H54 (cell line): Measurements from ENCODE around the gene CHRDL2.
"Not testable (repeated sequence)": the region's sequence is repeated elsewhere in the genome, so short reads cannot be mapped to it uniquely, and the experiment has no call there.

Source experiments
- DNase-seq: peaks from one replicate; pipeline ENCODE4 v3.0.0; 2011; ENCODE audit warnings: low spot score, mixed read lengths; ENCODE audit not compliant: insufficient read length
- FAIRE-seq: peaks from 3 replicates; lab custom pipeline; 2011; peaks lifted over from hg19 to GRCh38; lab: Jason Lieb, UNC
- POLR2A ChIP-seq: IDR thresholded peaks from 2 replicates; pipeline ENCODE4 v1.6.1; 2011; ENCODE audit warnings: low read depth, mild to moderate bottlenecking, low read length

CHRDL2 gene

DNA sequence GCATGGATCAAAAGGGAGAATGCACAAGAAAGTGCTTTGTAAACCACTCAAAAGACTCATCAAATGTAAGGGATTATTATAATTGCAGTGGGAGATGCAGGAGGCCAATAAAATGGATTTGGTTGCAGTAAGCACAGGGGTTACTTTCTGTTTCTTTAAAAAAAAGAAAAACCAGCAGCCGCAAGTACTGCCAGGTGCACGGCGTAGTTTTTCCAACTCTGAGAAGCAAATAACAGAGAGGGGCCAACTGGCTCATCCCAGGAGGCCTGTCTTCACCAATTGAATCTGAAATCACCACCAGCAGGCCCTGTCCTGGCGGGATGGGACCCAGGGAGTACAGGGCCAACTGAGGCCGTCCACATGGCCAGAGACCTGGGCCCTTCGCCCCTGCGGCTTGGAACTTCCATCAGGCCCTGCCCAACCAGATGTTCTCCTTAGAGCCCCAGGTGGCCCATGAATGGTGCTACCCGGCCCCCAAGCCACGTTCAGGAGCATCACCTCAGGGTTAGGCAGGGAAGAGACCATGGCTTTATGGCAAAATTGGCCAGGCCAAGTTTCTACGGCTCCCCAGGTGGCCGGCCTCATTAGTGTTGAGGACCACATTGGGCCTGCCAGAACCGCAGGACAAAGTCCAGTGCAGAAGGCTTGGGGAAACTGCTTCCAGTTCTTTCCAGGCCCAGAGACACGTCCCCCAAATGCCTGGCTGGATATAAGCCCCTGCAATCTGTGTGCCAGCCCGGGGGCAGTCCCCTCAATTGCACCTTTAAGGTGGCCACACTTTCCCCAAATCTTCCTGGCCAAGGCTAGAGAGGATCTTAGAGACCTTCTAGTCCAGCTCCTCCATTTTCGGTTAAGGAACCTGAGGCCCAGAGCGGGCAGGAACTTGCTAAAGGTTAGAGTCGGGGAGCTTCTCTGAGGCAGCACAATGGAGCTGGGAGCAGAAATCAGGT lies 61.7 kb downstream of the CHRDL2 start:
- TF ChIP-seq POLR2A: no peak
- FAIRE-seq (no peak), DNase-seq (no peak)

GRCh38 chr11:74663315-74663714 lies 67.9 kb downstream of the CHRDL2 start:
- TF ChIP-seq POLR2A: no peak
- FAIRE-seq (no peak), DNase-seq (no peak)

GRCh38 chr11:74662487-74663103 lies 68.6 kb downstream of the CHRDL2 start:
- FAIRE-seq: no peak
- no peak for TF ChIP-seq POLR2A
- DNase-seq: no peak

GRCh38 chr11:74659124-74659523 lies 72.1 kb downstream of the CHRDL2 start:
- not testable (repeated sequence) for FAIRE-seq, DNase-seq

- no peak for FAIRE-seq
- DNase-seq: no peak
- no peak for TF ChIP-seq POLR2A
Observed at GRCh38 chr11:74654976-74655375, 76.2 kb downstream of the CHRDL2 start.

- TF ChIP-seq POLR2A: no peak
- DNase-seq (no peak), FAIRE-seq (no peak)
Observed at GRCh38 chr11:74650498-74650897, 80.7 kb downstream of the CHRDL2 start.

DNA sequence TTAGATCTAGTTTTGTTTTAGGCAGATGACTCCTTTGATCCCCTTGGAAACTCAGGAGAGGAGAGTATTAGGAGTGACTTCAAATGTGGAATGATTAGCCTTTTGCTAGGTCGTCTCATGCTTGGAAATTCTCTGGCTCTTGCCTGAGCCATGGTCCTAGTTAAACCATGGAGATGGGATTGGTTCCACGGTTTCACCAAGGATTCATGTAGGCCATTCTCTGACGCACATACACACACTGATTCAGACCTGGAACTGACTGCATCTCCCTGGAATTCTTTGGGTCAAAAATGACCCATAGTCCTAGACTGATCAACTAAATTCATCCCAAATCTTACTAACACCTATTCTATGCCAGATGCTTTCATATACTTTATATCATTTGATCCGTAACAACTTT lies 82.3 kb downstream of the CHRDL2 start:
- DNase-seq (no peak), FAIRE-seq (no peak)
- no peak for TF ChIP-seq POLR2A

DNA sequence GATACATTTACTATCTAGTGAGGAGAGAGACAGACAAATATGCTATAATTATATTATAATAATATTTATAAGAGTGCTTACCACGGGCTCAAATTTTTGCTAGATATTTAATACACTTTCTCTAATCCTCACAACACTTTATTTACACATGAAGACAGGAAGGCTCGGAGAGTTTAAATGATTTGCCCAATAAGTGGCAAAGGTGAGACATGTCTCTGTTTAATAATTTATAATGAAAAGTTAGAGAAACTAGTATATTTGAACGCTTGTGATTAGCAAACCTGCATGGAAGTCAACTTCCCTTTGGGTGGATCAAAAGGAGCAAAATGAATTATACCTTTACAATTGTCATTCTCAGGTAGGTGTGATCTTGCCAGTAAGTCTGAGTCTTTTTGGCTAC lies 83.4 kb downstream of the CHRDL2 start:
- DNase-seq (no peak), FAIRE-seq (no peak)
- TF ChIP-seq POLR2A: no peak

GRCh38 chr11:74647404-74647803 lies 83.8 kb downstream of the CHRDL2 start:
- DNase-seq: no peak
- no peak for FAIRE-seq
- TF ChIP-seq POLR2A: no peak

- no peak for DNase-seq
- TF ChIP-seq POLR2A: no peak
- FAIRE-seq: no peak
Observed at GRCh38 chr11:74646954-74647353, 84.3 kb downstream of the CHRDL2 start.
